Measurements from ENCODE around the gene MAMSTR. TPM values are rescaled to one million over a fixed set of nuclear protein-coding genes. Genes with fewer than 3 reads are reported as not detected.
A peak's percentile ranks its signal among the peaks of the same experiment; 100 is the strongest.

MAMSTR gene
- total and polyA plus RNA-seq, 2 of the 4 experiments (the other 2 are of a cell fraction): 0.18 to 1.9 TPM

DNA sequence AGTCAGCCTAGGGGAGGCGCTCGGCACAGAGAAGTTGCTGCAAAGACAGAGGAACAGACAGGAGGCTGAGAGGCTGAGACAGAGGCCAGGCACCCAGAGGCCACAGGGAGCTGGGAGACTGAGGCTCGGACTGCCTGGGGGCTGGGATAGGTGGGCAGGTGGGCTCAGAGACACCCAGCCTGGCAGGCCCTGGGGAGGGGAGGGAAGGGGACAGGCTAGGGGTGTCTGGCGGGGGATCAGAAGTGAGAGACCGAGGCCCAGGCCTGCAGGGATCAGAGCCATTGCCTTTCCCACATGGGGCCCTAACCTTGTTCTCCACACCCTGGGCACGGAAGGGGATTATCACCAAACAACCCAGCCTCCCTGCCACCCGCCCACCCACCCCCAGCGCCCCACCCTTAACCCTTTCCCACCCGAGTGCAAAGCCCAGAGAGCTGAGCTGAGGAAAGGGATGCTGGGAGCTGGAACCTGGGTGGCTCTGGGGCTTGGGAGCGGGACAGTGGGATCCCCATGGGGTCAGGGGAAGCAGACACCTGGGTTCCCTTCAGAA is 48.0 kb downstream of the MAMSTR start:
- 70% methylated on average over 2 of the region's 10 CpGs; no CpG with 5 or more reads in 1 of the 2 experiments for WGBS, 2 experiments (ENCODE audit: extremely low coverage in 2 of 2, insufficient read length in 1 of 2)
- CTCF ChIA-PET: no interaction called here
- no peaks in the 10 kb centered on the region for H4K20me1 ChIP-seq (ENCODE audit: insufficient read depth, low read length)

More for the DNA sequence above, 48.0 kb downstream of the MAMSTR start:
- H3K4me2 ChIP-seq (ENCODE audit: low read depth, low read length): no peak overlapping the region
- no peak overlapping the region for H3K27ac ChIP-seq (ENCODE audit: insufficient read depth, low read length)
- H2AK5ac ChIP-seq (ENCODE audit: low read depth, low read length): no peak overlapping the region
- no peak overlapping the region for H3K14ac ChIP-seq (replicated peaks; ENCODE audit: low read depth, low read length)
- H3K36me3 ChIP-seq (ENCODE audit: control insufficient read depth, insufficient read depth, low read length): no peaks in the 10 kb centered on the region
- H3K27me3 ChIP-seq (ENCODE audit: control insufficient read depth, insufficient read depth, low read length): peaks cover 7% of the 10 kb centered on the region
- H2BK20ac ChIP-seq (ENCODE audit: low read depth, low read length): no peak overlapping the region
- no peaks in the 10 kb centered on the region for H3K79me1 ChIP-seq (ENCODE audit: low read depth in 1 of 2, low read length in 2 of 2)
- H2AK9ac ChIP-seq (replicated peaks; ENCODE audit: low read depth, low read length, poor library complexity): no peak overlapping the region
- in situ Hi-C loops (cut with MboI; ENCODE audit: low sequenced_read_pairs): no loop called here
- TF ChIP-seq, protein P1, sequence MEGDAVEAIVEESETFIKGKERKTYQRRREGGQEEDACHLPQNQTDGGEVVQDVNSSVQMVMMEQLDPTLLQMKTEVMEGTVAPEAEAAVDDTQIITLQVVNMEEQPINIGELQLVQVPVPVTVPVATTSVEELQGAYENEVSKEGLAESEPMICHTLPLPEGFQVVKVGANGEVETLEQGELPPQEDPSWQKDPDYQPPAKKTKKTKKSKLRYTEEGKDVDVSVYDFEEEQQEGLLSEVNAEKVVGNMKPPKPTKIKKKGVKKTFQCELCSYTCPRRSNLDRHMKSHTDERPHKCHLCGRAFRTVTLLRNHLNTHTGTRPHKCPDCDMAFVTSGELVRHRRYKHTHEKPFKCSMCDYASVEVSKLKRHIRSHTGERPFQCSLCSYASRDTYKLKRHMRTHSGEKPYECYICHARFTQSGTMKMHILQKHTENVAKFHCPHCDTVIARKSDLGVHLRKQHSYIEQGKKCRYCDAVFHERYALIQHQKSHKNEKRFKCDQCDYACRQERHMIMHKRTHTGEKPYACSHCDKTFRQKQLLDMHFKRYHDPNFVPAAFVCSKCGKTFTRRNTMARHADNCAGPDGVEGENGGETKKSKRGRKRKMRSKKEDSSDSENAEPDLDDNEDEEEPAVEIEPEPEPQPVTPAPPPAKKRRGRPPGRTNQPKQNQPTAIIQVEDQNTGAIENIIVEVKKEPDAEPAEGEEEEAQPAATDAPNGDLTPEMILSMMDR (conservative IDR thresholded peaks at IDR 0.05; ENCODE audit: low read depth, low read length): no peak
- TF ChIP-seq MAZ (IDR thresholded peaks at IDR 0.05; ENCODE audit: borderline replicate concordance, low read depth, low read length) (no peak), CEBPB (IDR thresholded peaks at IDR 0.05; ENCODE audit: low read depth, low read length) (no peak), MAFK (IDR thresholded peaks at IDR 0.05; ENCODE audit: low read depth, low read length) (no peak), RAD21 (IDR thresholded peaks at IDR 0.05; ENCODE audit: low read length) (no peak), SMC3 (IDR thresholded peaks at IDR 0.05; ENCODE audit: low read depth, low read length) (no peak), CHD1 (IDR thresholded peaks at IDR 0.05; ENCODE audit: low read depth, low read length) (no peak), BHLHE40 (IDR thresholded peaks at IDR 0.05; ENCODE audit: low read depth, low read length) (no peak), POLR2A (IDR thresholded peaks at IDR 0.05; ENCODE audit: low read depth, low read length) (no peak), RFX5 (IDR thresholded peaks at IDR 0.05; ENCODE audit: low read depth, low read length) (no peak)
- TF ChIP-seq, protein P2, sequence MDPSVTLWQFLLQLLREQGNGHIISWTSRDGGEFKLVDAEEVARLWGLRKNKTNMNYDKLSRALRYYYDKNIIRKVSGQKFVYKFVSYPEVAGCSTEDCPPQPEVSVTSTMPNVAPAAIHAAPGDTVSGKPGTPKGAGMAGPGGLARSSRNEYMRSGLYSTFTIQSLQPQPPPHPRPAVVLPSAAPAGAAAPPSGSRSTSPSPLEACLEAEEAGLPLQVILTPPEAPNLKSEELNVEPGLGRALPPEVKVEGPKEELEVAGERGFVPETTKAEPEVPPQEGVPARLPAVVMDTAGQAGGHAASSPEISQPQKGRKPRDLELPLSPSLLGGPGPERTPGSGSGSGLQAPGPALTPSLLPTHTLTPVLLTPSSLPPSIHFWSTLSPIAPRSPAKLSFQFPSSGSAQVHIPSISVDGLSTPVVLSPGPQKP (IDR thresholded peaks at IDR 0.05; ENCODE audit: borderline replicate concordance, low read depth, low read length): no peak
- TF ChIP-seq, protein P3, sequence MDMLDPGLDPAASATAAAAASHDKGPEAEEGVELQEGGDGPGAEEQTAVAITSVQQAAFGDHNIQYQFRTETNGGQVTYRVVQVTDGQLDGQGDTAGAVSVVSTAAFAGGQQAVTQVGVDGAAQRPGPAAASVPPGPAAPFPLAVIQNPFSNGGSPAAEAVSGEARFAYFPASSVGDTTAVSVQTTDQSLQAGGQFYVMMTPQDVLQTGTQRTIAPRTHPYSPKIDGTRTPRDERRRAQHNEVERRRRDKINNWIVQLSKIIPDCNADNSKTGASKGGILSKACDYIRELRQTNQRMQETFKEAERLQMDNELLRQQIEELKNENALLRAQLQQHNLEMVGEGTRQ (IDR thresholded peaks at IDR 0.05; ENCODE audit: low read depth, low read length): no peak
- DNase-seq (no peak), ATAC-seq (ENCODE audit: low read depth) (no peak)
- no peak overlapping the region for H2BK120ac ChIP-seq (ENCODE audit: low read depth, low read length)
- H3K9me1 ChIP-seq (ENCODE audit: insufficient read depth, low read length): no peaks in the 10 kb centered on the region
- no peak overlapping the region for H2BK15ac ChIP-seq (ENCODE audit: low read depth, low read length)
- no peak overlapping the region for H3K4ac ChIP-seq (ENCODE audit: low read depth, low read length)
- no peak overlapping the region for H3K4me3 ChIP-seq (ENCODE audit: insufficient read depth, low read depth, low read length)
- no peak overlapping the region for H4K5ac ChIP-seq (ENCODE audit: low read depth, low read length)
- POLR2A ChIA-PET (ENCODE audit: unreplicated experiment): no interaction called here
- H3K18ac ChIP-seq (ENCODE audit: low read depth, low read length): no peak overlapping the region
- H3K9me3 ChIP-seq (ENCODE audit: control insufficient read depth, insufficient read depth, low read length): no peaks in the 10 kb centered on the region
- intact Hi-C loops (cut with micrococcal nuclease): no loop called here
- H4K8ac ChIP-seq (ENCODE audit: low read depth in 2 of 2, low read length in 2 of 2): no peak overlapping the region
- H3K56ac ChIP-seq (ENCODE audit: extremely low read depth, insufficient read depth, low read length): no peak overlapping the region
- no peak overlapping the region for H3K9ac ChIP-seq (ENCODE audit: low read depth, low read length)
- dilution Hi-C loops (cut with HindIII; ENCODE audit: low sequenced_read_pairs, unreplicated experiment): no loop called here
- no peak overlapping the region for H3K23ac ChIP-seq (ENCODE audit: low read depth, low read length)
- no peak overlapping the region for H4K91ac ChIP-seq (ENCODE audit: insufficient read depth, low read depth, low read length)
- no TSS peak for BruUV-seq (replicated peaks)
- no peak overlapping the region for H2BK5ac ChIP-seq (ENCODE audit: low read depth, low read length, poor library complexity, severe bottlenecking)
- H3K4me1 ChIP-seq (ENCODE audit: control insufficient read depth, insufficient read depth, low read length): no peaks in the 10 kb centered on the region
- peak overlapping the region; percentile 32 for H2AFZ ChIP-seq (replicated peaks; ENCODE audit: low read length, poor library complexity)
